ENCODE data around the gene MTHFSD. TPM values are rescaled to one million over a fixed set of nuclear protein-coding genes. Genes with fewer than 3 reads are reported as not detected.

MTHFSD gene
- polyA plus RNA-seq, 1 of the 3 experiments (the other 2 are of a cell fraction) = 15.6 TPM

- 51% methylated on average over 23 of the region's 69 CpGs for WGBS (ENCODE audit: low lambda C conversion rate)
- Histone ChIP-seq H3K79me2 (ENCODE audit: insufficient read depth) (peaks cover 90% of the 10 kb centered on the region), H3K36me3 (replicated peaks in 1 of 2; ENCODE audit: control insufficient read depth in 1 of 2, insufficient read depth in 2 of 2, low read length in 1 of 2) (no peaks in the 10 kb centered on the region), H3K27me3 (ENCODE audit: insufficient read depth) (no peaks in the 10 kb centered on the region), H3K27ac (ENCODE audit: low read depth in 2 of 2, low read length in 1 of 2) (peak overlapping the region in 1 of 2 experiments; percentile 96; a peak in 2 of 4 replicates), H2AFZ (ENCODE audit: low read depth) (no peak overlapping the region), H3F3A (replicated peaks; ENCODE audit: insufficient read depth) (peaks cover 49% of the 10 kb centered on the region), H3K4me1 (ENCODE audit: control insufficient read depth in 1 of 2, insufficient read depth in 2 of 2, low read depth in 1 of 2, low read length in 1 of 2) (peaks cover 0 to 19% of the 10 kb centered on the region in 2 experiments; a peak in 2 of 4 replicates), H3K9ac (peak overlapping the region; percentile 83), H3K4me3 (ENCODE audit: low read depth in 2 of 2, low read length in 1 of 2) (peak overlapping the region in 1 of 2 experiments; percentile 35; a peak in 1 of 4 replicates), H3K9me3 (no peaks in the 10 kb centered on the region), H3K4me2 (peak overlapping the region; percentile 92), H4K20me1 (ENCODE audit: insufficient read depth) (no peaks in the 10 kb centered on the region), H3K9me2 (no peaks in the 10 kb centered on the region)
- ChIA-PET POLR2A (no interaction called here), CTCF (interaction anchor here (0.7 to 1.0 kb wide), 2 partner anchors 14 to 625 kb away, joined by 3 read pairs; no protein-coding TSS in a partner anchor)
- TF ChIP-seq RXRA (IDR thresholded peaks at IDR 0.05; ENCODE audit: borderline replicate concordance, low read depth) (no peak), FOSL2 (IDR thresholded peaks at IDR 0.05; ENCODE audit: borderline replicate concordance, low read depth) (0 out of 2 replicates have a peak, but pooled peaks have one; percentile 5), EZH2phosphoT487 (IDR thresholded peaks at IDR 0.05; ENCODE audit: borderline replicate concordance, low read depth) (no peak)
- no peak for DNase-seq
Observed at GRCh38 chr16:86578611-86579267, 23.7 kb upstream of the MTHFSD start.

DNA sequence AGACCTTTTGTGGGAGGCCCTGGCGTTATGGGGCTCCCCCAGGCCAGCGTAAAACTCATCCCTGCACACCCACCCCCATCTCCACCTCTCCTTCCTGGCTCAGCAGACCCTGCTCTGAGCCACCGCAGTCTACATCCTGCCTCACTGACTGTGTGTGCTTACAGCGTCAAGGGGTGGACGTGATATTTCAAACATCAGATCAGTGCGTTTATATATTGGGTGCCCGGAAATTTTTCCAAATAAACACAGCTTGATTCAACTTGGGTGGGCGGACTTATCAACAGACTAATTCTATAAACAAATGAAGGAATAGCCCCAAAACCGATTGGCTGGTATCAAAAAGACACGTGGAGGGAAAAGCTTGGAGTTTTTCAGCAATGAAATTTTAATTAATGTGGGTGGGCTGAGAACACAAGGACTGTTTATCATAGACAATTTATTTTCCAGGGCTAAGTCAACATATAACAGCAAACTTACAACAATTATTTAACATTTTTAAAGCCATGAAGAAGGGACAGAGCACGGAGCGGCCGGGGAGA is 23.1 kb upstream of the MTHFSD start, which contains the start of gene FOXL1:
Gene FOXL1 (plus strand): TSS at position 489 of the 539 bp plus-strand sequence. CDS start 175 bp downstream, outside the sequence.
- ChIA-PET POLR2A (no interaction called here), CTCF (interaction anchor here (1.0 to 1.2 kb wide), 2 partner anchors 14 to 485 kb away, joined by 3 read pairs; no protein-coding TSS in a partner anchor)
- no peaks in the 10 kb centered on the region for H3K36me3 ChIP-seq (replicated peaks in 1 of 2; ENCODE audit: control insufficient read depth in 1 of 2, insufficient read depth in 2 of 2, low read length in 1 of 2)
- no peak within 1 kb of the TSS for H2AFZ ChIP-seq (ENCODE audit: low read depth)
- peaks cover 50% of the 10 kb centered on the region for H3F3A ChIP-seq (replicated peaks; ENCODE audit: insufficient read depth)
- no peaks in the 10 kb centered on the region for H3K9me3 ChIP-seq
- H3K4me2 ChIP-seq = peak within 1 kb of the TSS; percentile 92
- H3K79me2 ChIP-seq (ENCODE audit: insufficient read depth) = peaks cover 90% of the 10 kb centered on the region
- TF ChIP-seq FOXJ3 (CRISPR knock-in tag; IDR thresholded peaks at IDR 0.05) = no peak
- TF ChIP-seq CHD2 (IDR thresholded peaks at IDR 0.05; ENCODE audit: low read length, partially characterized antibody) = no peak
- no peak for TF ChIP-seq TEAD4 (IDR thresholded peaks at IDR 0.05; ENCODE audit: borderline replicate concordance, insufficient read depth)
- TF ChIP-seq FOSL2 (IDR thresholded peaks at IDR 0.05; ENCODE audit: borderline replicate concordance, low read depth) = no peak
- peak within 1 kb of the TSS in 1 of 2 experiments; percentile 73; a peak in 3 of 4 replicates for H3K4me3 ChIP-seq (ENCODE audit: low read depth in 2 of 2, low read length in 1 of 2)
- H4K20me1 ChIP-seq (ENCODE audit: insufficient read depth) = no peaks in the 10 kb centered on the region
- no peaks in the 10 kb centered on the region for H3K27me3 ChIP-seq (ENCODE audit: insufficient read depth)
- WGBS (ENCODE audit: low lambda C conversion rate) = 62% methylated on average over 13 of the region's 13 CpGs
- no peak for DNase-seq
- peak within 1 kb of the TSS in 1 of 2 experiments; percentile 96; a peak in 2 of 4 replicates for H3K27ac ChIP-seq (ENCODE audit: low read depth in 2 of 2, low read length in 1 of 2)
- peaks cover 0 to 25% of the 10 kb centered on the region in 2 experiments; a peak in 2 of 4 replicates for H3K4me1 ChIP-seq (ENCODE audit: control insufficient read depth in 1 of 2, insufficient read depth in 2 of 2, low read depth in 1 of 2, low read length in 1 of 2)
- peak within 1 kb of the TSS; percentile 83 for H3K9ac ChIP-seq
- no peaks in the 10 kb centered on the region for H3K9me2 ChIP-seq

GRCh38 chr16:86577314-86577971 is 22.4 kb upstream of the MTHFSD start:
- TF ChIP-seq EP300 (IDR thresholded peaks at IDR 0.05; ENCODE audit: borderline replicate concordance in 1 of 2, low read depth in 1 of 2, low read length in 1 of 2) (no peak), ELF1 (IDR thresholded peaks at IDR 0.05) (no peak), MAX (IDR thresholded peaks at IDR 0.05; ENCODE audit: low read depth) (no peak), RAD21 (IDR thresholded peaks at IDR 0.05; ENCODE audit: low read length) (no peak), SIN3A (IDR thresholded peaks at IDR 0.05; ENCODE audit: borderline replicate concordance, low read depth, low read length) (no peak)
- TF ChIP-seq, protein P1, sequence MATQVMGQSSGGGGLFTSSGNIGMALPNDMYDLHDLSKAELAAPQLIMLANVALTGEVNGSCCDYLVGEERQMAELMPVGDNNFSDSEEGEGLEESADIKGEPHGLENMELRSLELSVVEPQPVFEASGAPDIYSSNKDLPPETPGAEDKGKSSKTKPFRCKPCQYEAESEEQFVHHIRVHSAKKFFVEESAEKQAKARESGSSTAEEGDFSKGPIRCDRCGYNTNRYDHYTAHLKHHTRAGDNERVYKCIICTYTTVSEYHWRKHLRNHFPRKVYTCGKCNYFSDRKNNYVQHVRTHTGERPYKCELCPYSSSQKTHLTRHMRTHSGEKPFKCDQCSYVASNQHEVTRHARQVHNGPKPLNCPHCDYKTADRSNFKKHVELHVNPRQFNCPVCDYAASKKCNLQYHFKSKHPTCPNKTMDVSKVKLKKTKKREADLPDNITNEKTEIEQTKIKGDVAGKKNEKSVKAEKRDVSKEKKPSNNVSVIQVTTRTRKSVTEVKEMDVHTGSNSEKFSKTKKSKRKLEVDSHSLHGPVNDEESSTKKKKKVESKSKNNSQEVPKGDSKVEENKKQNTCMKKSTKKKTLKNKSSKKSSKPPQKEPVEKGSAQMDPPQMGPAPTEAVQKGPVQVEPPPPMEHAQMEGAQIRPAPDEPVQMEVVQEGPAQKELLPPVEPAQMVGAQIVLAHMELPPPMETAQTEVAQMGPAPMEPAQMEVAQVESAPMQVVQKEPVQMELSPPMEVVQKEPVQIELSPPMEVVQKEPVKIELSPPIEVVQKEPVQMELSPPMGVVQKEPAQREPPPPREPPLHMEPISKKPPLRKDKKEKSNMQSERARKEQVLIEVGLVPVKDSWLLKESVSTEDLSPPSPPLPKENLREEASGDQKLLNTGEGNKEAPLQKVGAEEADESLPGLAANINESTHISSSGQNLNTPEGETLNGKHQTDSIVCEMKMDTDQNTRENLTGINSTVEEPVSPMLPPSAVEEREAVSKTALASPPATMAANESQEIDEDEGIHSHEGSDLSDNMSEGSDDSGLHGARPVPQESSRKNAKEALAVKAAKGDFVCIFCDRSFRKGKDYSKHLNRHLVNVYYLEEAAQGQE (IDR thresholded peaks at IDR 0.05; ENCODE audit: low read depth, low read length) = no peak
- no peaks in the 10 kb centered on the region for H3K9me2 ChIP-seq
- peak overlapping the region; percentile 92 for H3K4me2 ChIP-seq
- peak overlapping the region in 1 of 2 experiments; percentile 73; a peak in 3 of 4 replicates for H3K4me3 ChIP-seq (ENCODE audit: low read depth in 2 of 2, low read length in 1 of 2)
- peaks cover 53% of the 10 kb centered on the region for H3F3A ChIP-seq (replicated peaks; ENCODE audit: insufficient read depth)
- H3K36me3 ChIP-seq (replicated peaks in 1 of 2; ENCODE audit: control insufficient read depth in 1 of 2, insufficient read depth in 2 of 2, low read length in 1 of 2) = peaks cover 0 to 3% of the 10 kb centered on the region in 2 experiments
- H3K9me3 ChIP-seq = no peaks in the 10 kb centered on the region
- H2AFZ ChIP-seq (ENCODE audit: low read depth) = no peak overlapping the region
- no peaks in the 10 kb centered on the region for H3K27me3 ChIP-seq (ENCODE audit: insufficient read depth)
- H3K9ac ChIP-seq = peak overlapping the region; percentile 83
- POLR2A ChIA-PET = no interaction called here
- 47% methylated on average over 12 of the region's 12 CpGs for WGBS (ENCODE audit: low lambda C conversion rate)
- H3K4me1 ChIP-seq (ENCODE audit: control insufficient read depth in 1 of 2, insufficient read depth in 2 of 2, low read depth in 1 of 2, low read length in 1 of 2) = peaks cover 0 to 31% of the 10 kb centered on the region in 2 experiments; a peak in 2 of 4 replicates
- DNase-seq = no peak
- no peaks in the 10 kb centered on the region for H4K20me1 ChIP-seq (ENCODE audit: insufficient read depth)
- peak overlapping the region in 1 of 2 experiments; percentile 96; a peak in 2 of 4 replicates for H3K27ac ChIP-seq (ENCODE audit: low read depth in 2 of 2, low read length in 1 of 2)
- H3K79me2 ChIP-seq (ENCODE audit: insufficient read depth) = peaks cover 92% of the 10 kb centered on the region
- CTCF ChIA-PET = interaction anchor here (1.0 to 1.2 kb wide), 2 partner anchors 13 to 486 kb away, joined by 3 read pairs; no protein-coding TSS in a partner anchor
